IPS-NIHi7 (cell line): Measurements from ENCODE around the gene SMNDC1.

Source experiments
- DNase-seq: peaks from one replicate; pipeline ENCODE4 v3.0.0; 2012; ENCODE audit warnings: mixed read lengths; ENCODE audit errors: extremely low spot score

The SMNDC1 gene

DNA sequence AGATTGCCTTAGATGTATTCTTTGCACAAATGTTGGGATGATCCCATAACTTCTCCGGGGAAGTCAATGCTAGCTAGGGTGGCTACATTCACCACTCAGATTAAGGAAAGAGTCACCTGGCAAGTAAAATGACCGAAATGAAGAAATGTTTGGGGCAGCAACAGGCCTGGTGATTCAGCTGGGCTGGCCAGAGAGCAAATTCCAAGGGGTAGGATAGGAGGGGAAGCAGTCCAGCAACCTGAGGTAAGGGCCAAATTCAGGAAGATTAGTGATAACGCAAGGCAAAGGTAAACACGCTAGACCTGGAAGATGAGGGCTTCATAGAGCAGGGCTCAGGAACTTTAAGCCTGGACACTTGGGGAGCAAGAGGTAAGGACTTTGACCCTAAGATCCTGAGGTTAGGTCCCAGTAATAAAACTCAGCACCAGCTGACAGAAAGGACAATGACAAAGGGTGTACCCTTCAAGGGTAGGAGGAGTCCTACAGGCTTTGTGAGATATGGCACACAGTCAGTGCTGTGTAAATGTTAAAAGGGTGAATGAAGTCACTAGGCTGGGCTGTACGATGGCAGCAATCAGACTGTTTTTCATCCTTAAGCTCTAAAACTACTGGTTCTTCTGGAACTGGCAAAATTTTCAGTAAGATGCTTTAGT lies 22.7 kb upstream of the SMNDC1 start:
- no peak for DNase-seq

DNA sequence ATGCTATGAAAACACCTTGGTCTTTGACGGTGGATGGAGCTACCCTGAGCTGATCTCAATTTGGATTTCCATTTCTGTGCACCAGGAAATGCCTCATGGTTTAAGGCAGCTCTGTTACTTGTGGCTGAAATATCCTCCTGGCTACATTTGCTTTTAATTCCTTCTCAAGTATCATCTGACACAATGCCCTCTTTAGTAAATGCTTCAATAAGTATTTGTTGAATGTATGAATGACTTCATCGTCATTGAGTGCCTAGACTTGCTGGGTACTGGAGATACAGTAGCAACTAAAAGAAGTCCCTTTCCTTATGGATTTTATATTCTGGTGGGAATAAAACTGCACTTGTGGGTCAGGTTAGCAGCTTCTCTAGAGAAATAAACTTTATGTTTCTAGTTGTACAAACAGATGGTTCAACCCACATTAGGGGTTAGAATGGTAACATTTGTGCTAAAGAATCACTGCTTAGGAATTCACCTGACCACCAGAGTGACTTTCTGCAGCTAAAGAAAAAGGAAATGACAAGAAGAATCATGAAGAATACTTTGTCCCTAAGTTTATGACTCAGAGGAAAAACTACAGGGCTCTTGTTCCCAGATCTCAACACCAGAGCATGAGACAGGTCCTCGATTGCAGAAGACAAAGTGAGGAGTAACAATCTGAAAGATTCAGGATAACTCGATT lies 21.8 kb upstream of the SMNDC1 start:
- no peak for DNase-seq

DNA sequence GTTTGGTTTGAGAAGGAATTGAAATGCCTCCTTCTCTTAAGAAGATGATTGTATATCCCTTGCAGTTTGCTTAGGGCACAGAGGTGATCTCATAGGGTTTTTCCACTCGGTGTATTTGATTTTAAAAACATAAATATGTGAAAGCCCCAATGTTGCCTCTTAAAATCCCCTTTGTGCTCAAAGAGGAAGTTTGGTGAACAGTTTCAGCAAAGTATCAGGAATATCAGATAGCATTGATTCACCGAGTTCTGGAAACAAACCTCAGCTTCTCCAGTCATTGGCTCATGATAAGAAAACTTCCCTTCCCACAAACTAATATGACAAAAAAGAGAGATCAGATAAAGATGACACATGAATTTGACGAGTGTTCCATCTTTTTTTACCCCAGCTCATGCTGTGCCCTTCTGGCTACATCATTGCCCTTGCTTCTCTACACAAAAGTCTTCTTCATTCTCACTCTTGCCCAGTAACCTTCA lies 20.1 kb upstream of the SMNDC1 start:
- no peak for DNase-seq

DNA sequence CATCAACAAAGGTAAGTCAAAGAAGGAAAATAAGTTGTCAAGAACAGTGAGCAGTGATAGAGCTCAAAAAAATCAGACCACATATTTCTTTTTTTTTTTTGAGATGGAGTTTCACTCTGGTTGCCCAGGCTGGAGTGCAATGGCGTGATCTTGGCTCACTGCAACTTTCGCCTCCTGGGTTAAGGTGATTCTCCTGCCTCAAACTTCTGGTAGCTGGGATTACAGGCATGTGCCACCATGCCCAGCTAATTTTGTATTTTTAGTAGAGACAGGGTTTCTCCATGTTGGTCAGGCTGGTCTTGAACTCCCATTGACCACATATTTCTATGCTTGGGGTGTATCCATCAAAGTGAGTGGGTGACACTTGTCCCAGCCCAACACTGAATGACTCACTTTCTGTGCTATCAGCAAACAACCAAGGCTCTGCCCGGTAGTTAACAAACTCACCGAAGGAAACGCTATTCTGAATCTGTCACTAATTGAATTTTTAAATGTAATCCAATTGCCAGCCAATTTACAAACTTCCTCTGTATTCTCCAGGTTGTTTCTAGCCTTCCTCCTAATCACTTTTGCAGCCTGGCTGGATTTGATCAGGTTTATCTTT lies 19.6 kb upstream of the SMNDC1 start:
- no peak for DNase-seq

DNA sequence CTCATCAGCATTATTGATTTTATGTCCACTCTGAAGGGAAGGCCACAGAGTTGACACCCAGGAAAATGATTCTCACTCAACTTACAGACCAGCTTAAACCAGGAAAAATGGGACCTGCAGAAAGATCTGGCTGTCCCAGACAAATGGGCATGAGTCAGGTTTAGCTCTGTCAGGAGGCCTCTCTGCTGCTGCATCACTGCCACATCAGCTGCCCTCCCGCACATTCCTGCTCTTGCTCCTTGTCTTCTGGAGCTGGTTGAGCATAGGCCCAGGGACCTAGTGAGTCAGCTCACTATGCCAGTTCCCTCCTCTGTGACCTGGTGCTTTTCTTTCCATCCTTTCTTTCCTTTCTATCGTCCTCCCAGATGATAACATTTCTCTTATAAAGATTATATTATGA lies 18.8 kb upstream of the SMNDC1 start:
- no peak for DNase-seq

DNA sequence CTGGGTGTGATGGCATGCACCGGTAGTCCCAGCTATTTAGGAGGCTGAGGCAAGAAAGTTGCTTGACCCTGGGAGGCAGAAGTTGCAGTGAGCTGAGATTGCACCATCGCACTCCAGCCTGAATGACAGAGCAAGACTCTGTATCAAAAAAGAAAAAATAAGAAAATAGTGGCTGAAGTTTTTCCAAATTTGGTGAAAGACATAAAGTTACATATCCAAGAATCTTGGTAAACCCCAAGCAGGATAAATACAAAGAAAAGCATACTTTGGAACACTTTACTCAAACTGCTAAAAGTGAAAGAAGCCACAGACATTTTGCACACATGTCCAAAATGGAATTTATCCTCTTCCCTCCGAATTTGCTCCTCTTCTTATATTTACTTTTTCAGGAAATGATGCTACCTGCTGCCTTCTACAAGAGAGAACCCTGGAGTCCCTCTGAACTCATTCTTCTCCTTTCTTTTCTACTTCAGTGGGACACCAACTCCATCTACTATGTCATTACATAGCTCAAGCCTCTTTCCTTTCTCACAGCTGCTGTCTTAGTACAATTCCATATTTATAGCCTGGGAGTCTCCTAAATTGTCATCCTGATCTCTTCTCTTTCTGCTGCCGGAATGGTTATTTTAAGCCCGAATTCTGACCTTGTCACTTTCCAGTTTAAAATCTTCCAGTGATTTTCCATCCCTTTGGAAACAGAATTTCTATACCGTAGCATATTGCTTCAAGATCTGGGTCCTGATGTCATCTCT lies 17.3 kb upstream of the SMNDC1 start:
- DNase-seq, result no peak

DNA sequence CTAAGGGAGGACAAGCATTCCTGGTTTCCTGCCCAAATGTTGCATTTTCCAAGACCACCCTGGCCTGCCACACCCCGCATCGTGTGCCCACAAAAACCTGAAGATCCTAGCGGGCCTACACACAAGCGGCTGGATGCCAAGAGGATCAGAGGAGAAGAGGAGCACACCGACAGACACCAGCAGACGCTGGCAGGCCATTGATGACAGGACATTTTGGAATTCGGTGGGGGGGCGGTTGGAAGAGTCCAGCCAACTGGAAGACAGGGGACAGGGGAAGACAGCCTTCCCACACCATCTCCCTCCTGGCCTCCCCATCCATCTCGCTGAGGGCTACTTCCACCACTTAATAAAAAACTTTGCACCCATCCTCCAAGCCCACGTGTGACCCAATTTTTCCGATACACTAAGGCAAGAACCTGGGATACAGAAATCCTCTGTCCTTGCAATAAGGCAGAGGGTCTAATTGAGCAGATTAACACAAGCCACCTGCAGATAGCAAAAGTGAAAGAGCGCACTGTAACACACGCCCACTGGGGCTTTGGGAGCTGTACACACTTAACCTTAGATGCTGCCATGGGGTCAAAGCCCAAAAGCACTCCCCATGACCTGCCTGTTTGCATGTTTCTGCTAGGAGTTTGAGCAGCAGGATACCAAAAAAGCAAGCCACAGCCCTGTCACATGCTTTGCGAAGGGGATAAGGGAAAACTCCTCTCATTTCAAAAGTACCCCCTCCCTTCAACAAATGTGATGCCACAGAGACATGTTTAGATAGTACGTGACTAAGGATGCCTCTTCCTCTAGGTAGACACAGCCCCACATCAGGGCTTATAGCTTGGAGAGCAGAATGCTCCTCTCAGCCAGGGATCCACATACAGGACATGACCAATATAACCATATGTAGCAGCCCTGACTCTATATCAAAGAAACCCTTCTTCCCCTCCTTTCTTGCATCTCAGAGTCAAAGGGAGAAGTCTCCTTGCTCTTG lies 13.4 kb upstream of the SMNDC1 start:
- no peak for DNase-seq

DNA sequence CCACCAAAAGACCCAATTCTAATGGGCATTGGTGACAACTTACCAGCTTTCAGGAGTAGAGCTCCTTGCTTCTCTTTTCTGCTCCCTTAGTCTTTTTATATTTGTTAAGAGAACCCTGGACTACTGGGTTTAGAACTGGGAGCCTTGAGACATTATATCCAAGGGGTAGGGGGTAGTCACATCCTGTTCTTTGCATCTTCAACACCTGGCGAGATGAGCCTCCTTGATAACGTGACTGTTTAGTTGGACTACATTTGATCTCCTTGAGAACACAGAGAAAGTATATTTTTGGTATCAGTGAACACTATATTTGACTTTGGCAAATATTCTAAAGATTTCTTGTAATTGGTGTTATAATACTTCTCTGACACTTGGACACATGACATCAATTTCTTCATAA lies 9.0 kb upstream of the SMNDC1 start:
- DNase-seq, result no peak

DNA sequence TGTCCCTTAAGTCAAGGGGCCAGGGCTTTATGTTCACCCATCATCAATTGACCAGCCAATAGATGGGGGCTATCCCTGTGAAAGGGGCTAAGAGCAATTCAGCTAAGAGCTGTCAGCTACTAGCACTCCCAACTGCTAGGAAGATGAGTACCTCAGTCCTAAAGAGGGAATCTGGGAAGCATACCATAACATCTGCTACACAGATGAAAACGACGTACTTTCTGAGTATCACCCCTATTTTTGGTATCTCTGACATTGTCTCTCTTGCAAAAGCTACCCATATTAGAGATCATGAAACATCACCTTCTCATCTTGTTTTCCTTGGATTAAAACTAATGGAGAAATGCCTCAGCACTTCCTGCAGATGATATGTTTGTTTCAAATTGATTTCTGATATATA lies 7.5 kb upstream of the SMNDC1 start:
- DNase-seq, result no peak

DNA sequence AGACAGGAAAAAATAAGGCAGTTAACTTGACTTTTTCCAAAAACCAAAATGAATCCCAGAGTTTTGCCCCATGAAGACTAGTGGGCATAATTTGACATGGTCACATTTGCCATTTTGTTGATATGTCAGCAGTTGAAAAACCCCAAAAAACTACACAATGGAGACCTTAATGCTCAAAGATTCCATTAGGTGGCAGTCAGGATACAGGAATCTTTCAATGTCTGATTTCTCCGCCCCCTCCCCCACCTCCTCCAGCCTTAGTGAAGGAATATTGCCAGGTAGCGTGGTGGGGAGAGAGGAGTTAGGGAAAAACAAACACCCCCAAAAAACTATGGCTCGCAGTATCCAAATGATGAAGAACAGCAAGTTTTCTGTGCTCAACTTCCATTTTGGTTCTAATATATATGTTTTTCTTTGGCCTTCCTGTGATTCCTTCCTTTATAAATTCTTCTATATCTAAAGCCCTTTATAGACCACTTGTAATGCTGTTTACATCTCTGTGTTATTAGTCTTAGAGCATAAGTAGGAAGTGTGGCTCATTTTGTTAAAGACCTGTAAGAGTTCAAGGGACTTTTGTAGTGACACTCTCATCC lies 6.7 kb upstream of the SMNDC1 start:
- DNase-seq, result peak; percentile 60

DNA sequence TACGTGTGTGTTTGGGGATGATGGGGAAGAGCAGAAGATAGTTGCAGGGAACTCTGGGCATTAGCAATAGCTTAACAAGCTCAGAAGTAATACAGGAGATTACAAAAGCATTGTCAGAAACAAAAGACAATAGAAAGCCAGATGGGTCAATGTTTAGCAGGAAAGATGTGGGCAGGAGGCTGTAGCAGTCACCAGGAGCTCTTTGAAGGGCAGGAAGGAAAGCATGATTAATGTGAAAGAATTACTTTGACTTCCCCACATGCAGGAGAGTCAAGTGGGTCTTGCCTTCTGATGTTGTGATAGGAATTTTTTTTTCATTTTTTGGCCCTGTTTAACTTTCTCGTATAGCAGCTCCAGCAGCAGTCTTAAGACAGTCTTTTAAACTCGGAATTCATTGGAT lies 6.0 kb upstream of the SMNDC1 start:
- DNase-seq, result no peak

DNA sequence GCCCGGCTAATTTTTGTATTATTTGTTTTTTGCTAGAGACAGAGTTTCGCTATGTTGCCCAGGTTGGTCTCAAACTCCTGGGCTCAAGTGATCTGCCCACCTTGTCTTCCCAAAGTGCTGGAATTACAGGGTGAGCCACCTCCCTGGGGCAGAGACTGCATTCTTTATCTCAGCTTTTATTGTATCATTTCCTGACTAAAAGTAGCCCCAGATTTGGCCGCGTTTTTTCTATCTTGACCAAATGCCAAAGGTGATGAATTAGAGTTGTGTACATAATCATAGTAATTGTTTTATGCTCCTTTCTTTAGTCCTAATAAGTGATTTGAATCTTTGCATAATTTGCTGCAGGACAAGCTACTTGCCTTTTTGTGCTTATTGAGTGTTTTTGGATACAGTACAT lies 3.1 kb upstream of the SMNDC1 start:
- no peak for DNase-seq

DNA sequence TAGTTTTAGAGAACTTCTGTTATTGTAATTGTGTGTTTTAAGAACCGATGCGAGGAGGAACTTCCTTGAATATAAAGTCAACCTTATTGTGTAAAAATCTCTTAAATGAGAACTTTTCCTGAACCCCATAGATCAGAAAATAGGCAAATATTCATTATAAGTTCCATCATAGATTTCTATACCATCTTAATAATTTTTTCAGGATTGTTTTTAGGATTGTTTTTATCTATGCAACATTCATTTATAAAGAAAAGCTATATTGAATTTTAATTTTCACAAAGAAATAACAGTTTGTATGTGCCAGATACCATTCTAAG lies 1.7 kb upstream of the SMNDC1 start:
- no peak for DNase-seq

DNA sequence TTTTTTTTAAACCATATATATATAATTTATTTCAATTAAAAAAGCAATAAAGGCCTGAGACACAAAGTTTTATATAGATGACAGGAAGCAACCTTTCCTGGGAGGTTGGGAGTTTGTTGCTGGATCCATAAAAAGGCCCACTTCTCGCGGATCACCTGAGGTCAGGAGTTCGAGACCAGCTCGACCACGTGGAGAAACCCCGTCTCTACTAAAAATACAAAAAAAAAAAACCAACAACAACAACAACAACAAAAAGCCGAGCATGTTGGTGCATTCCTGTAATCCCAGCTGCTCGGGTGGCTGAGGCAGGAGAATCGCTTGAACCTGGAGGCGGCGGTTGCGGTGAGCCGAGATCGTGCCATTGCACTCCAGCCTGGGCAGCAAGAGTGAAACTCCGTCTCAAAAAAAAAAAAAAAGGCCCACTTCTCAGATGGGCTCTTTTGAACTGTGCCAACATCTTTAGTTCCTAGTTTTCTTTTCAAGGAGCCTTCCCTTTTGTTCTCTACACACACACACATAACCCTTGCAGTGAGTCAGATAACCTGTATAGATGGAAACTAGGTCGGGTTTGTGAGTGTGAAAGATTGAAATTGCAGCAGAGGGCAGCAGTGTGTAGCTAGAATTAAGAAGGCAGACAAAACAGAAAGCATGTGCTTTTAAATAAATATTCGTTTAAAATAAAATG lies 1.2 kb upstream of the SMNDC1 start:
- DNase-seq, result peak; percentile 40

DNA sequence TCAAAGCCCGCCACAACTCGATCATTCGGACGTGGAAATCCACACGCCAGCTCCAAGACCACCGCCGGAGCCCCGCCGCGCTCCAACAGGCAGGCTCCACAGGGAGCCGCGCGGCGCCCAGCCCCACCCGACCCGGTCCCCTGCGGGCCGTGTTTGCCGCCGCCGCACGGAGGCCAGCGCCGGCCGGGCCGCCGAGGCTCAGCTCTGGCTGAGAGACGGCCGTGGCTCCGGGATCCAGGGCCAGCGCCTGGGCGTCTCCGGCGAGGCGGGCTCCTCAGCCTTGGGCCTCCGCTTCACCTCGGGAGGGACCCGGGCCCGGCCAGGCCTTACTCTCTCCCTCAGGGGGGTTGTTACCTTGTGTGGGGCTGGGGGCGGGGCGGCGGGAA lies 333 bp downstream of the SMNDC1 start:
- DNase-seq, result no peak

DNA sequence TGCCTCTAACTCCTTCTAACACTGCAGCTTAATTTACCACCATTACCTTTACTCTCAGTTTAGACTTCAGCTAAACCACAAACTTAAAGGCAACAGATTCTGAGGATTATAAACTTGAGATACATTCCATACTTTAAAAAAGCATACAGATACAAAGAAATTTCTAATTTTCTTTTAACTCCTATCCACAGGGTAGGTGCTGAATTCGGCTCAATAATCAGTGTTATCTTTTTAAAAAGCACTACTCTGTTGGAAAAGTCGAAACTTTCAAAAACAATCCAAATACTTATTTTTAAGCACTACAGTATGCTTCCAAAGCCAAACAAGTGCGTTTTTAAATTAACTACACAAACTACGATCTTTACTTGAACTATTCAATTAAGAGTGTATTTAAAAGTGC lies 1.0 kb downstream of the SMNDC1 start:
- no peak for DNase-seq

DNA sequence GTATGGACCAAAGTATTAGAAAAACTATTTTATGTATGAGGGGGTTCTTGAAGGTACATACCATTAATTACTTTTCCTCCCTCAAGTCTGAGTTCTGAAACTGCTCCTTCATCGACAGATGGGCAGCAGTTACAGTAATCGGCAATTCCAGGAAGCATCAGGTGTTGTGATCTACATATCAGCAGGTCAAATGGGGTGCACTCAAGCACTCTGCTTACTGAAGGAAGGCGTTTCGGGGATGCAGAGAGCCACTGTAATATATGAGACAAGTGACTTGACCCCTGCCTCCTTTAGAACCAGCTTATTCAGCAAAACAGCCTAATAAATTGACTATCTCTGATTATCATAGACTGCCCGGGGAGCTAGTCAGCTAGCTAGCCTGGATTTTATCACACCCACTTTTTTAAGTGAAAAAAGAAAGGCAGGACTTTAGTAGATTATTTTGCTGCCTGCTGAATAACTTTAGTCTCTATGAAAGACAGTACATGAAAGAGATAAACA lies 4.2 kb downstream of the SMNDC1 start:
- no peak for DNase-seq

DNA sequence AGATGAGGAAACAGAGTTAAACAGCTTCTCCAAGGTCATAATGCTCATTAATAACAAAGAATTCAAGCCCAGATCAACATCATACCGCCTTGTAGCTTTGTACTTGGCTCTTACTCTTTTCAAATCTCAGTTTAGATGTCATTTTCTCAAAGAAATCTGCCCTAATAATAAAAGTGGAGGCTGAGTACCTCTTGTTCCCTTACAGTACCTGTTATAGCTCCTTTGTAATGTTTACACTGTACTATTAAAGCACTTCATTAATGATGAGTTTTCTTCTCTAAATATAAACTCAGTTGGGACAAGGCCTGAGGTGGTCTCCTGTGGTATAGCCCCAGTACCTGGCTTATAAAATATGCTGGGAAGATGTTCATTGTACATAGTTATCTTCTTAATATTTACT lies 7.8 kb downstream of the SMNDC1 start:
- no peak for DNase-seq

DNA sequence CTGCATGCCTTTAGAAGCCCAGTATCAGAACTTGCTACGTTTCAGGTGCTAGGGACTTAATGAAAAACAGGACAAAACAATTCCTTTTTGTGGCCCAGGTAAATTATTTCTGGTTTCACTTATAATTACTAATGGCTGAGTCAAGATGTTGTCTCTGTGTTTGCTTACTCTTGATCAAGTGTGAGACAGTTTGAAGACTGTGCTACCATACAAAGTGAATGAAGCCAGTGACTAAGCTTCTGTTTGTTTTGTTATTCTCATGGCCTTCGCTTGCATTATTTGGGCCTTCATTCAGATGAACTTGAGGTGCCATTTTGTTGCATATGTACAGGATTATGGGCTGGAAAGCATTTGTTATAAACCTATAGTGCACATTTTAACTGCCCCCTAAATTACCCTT lies 17.9 kb downstream of the SMNDC1 start:
- DNase-seq, result no peak

DNA sequence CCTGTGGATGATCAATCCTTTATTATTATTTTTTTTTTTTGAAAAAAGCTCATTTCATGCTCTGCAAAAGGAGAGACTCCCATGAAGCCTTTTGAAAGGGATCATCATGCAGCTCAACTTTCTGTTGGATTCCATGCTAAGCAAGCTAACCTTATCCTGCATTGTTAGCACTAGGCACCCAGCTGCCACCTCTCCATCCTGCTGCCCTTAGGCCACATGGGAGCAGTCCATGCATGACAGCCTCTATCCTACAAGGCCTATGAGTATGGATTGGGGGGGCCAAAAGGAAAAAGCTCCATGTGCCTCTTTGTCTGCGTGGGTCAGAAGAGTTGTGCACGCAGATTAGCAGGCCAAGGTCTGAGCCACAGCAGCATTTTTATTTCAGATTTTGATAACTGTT lies 19.2 kb downstream of the SMNDC1 start:
- peak; percentile 15 for DNase-seq
